ENCODE data around the gene LPO. TPM values are rescaled to one million over a fixed set of nuclear protein-coding genes. Genes with fewer than 3 reads are reported as not detected.
A peak's percentile ranks its signal among the peaks of the same experiment; 100 is the strongest.

LPO gene
- total RNA-seq, 6 experiments from 2014 or later = not detected

DNA sequence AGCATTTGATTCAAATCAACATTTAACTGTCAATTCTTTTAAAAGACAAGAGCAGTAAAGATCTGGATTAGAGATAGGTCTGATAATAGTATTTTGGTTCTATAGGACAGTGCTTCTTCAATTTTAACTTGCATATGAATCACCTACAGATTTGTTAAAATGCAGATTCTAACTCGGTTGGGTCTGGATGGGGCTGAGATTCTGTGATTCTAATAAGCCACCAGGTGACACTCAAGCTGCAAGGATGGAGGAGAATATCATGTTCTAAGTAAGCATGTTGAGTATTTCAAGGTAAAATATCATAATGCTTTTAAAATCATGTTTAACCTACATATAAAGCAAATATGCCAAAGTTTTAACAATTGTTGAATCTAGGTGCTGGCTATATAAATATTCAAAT is 74.4 kb downstream of the LPO start:
- Mint-ChIP-seq H3K4me3 (no peak overlapping the region), H3K4me1 (ENCODE audit: low read depth) (peaks cover 6% of the 10 kb centered on the region), H3K27ac (no peak overlapping the region), H3K27me3 (ENCODE audit: insufficient read depth) (peaks cover 12% of the 10 kb centered on the region), H3K36me3 (ENCODE audit: low read depth) (no peaks in the 10 kb centered on the region), H3K9me3 (no peaks in the 10 kb centered on the region)
- peak; percentile 25; the same call in 1 of the 2 replicates for TF ChIP-seq CTCF (IDR thresholded peaks at IDR 0.05)
- no peak for DNase-seq

DNA sequence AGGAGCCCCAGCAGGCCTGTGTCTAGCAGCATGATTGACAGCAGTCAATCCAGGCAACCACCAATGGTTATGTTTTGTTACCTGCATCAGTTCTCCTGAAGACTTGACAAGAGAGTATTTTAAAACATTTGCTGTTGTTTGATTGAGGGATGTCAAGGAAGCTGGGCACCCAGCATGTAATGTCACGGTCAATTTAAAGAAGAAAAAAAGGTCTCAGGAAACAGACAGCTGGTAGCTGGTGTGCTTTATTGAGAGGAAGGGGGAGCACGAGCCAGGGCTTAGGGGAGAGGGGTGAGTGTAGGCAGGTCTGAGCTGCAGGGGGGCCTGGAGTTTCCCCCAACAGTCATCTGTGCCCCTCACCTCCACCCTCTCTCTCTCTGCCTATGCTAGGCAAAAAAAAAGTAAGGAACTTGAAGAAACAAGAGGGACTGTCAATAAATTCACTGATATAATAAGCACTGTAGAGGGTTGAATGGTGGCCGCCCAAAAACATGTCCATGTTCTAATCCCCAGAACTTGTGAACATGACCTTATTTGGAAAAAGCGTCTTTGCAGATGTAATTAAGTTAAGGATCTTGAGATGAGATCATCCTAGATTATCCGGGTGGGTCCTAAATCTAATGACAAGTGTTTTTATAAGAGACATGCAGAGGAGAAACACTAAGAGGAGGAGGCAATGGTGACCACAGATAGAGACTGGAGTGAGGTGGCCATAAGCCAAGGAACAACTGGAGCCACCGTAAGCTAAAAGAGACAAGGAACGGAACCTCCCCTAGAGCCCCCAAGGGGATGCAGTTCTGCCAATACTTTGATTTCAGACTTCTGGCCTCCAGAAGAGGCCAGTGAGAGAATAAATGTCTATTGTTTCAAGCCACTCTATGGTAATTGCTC is 75.7 kb downstream of the LPO start:
- H3K4me3 Mint-ChIP-seq = no peak overlapping the region
- peaks cover 6% of the 10 kb centered on the region for H3K4me1 Mint-ChIP-seq (ENCODE audit: low read depth)
- no peak overlapping the region for H3K27ac Mint-ChIP-seq
- no peak for DNase-seq
- no peak for TF ChIP-seq CTCF (IDR thresholded peaks at IDR 0.05)
- no peaks in the 10 kb centered on the region for H3K36me3 Mint-ChIP-seq (ENCODE audit: low read depth)
- H3K27me3 Mint-ChIP-seq (ENCODE audit: insufficient read depth) = peaks cover 11% of the 10 kb centered on the region
- no peaks in the 10 kb centered on the region for H3K9me3 Mint-ChIP-seq

- Mint-ChIP-seq H3K4me1 (ENCODE audit: low read depth) (peaks cover 6% of the 10 kb centered on the region), H3K9me3 (no peaks in the 10 kb centered on the region), H3K4me3 (no peak overlapping the region), H3K27me3 (ENCODE audit: insufficient read depth) (peaks cover 9% of the 10 kb centered on the region), H3K27ac (no peak overlapping the region), H3K36me3 (ENCODE audit: low read depth) (no peaks in the 10 kb centered on the region)
- DNase-seq = no peak
- no peak for TF ChIP-seq CTCF (IDR thresholded peaks at IDR 0.05)
These were observed 76.3 kb downstream of the LPO start for GRCh38 chr17:58314706-58315015.

- no peak for DNase-seq
- H3K4me1 Mint-ChIP-seq (ENCODE audit: low read depth) = peaks cover 6% of the 10 kb centered on the region
- peaks cover 13% of the 10 kb centered on the region for H3K27me3 Mint-ChIP-seq (ENCODE audit: insufficient read depth)
- H3K9me3 Mint-ChIP-seq = no peaks in the 10 kb centered on the region
- H3K27ac Mint-ChIP-seq = no peak overlapping the region
- no peaks in the 10 kb centered on the region for H3K36me3 Mint-ChIP-seq (ENCODE audit: low read depth)
- H3K4me3 Mint-ChIP-seq = no peak overlapping the region
- TF ChIP-seq CTCF (IDR thresholded peaks at IDR 0.05) = no peak
These were observed 76.9 kb downstream of the LPO start for GRCh38 chr17:58315281-58315711.

DNA sequence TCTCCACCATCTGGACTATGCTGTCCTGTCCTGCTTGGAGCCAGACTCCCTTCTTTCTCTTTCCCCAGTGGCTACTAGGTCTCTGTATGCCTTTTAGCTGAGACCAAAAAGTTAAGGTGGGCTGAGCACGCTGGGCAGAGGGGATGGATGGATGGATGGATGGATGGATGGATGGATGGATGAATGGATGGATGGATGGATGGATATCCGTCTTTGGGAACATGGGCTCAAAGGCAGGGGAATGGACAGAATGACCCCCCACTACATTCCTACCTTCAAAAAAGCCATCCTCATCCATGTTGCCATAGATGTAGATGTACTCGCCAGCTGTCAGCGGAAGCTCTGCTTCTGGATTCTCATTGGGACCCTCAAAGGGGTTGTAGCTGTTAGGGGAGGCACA is 77.4 kb downstream of the LPO start:
- DNase-seq = no peak
- Mint-ChIP-seq H3K36me3 (ENCODE audit: low read depth) (no peaks in the 10 kb centered on the region), H3K4me1 (ENCODE audit: low read depth) (peaks cover 6% of the 10 kb centered on the region), H3K27ac (no peak overlapping the region), H3K27me3 (ENCODE audit: insufficient read depth) (peaks cover 13% of the 10 kb centered on the region), H3K9me3 (no peaks in the 10 kb centered on the region), H3K4me3 (no peak overlapping the region)
- no peak for TF ChIP-seq CTCF (IDR thresholded peaks at IDR 0.05)
